BJ (cell line): ENCODE measurements around the gene CFAP92. TPM values are rescaled to one million over a fixed set of nuclear protein-coding genes. Genes with fewer than 3 reads are reported as not detected.

Experiments used
- CTCF ChIA-PET: fragments of 350-600 bp; formaldehyde crosslinking; extraction: SDS; loops from one replicate; lab custom pipeline; 2021; ENCODE audit warnings: antibody characterized with exemption, inconsistent platforms; lab: Yijun Ruan, JAX
- POLR2A ChIA-PET: fragments of 300-600 bp; sonication (Branson Sonifier 250); formaldehyde crosslinking; extraction: SDS; loops from one replicate; lab custom pipeline; 2021; ENCODE audit warnings: antibody characterized with exemption; lab: Charles Lee
- DNase-seq: peaks from one replicate; pipeline ENCODE4 v3.0.0-alpha.2; 2011; ENCODE audit warnings: low read depth
- H3K27me3 ChIP-seq: 2 replicates; pipeline ENCODE4 v1.6.0; 2011; ENCODE audit warnings: low read length; ENCODE audit not compliant: control insufficient read depth, insufficient read depth
- H3K36me3 ChIP-seq: 2 replicates; pipeline ENCODE4 v1.5.1; 2011; ENCODE audit warnings: low read length; ENCODE audit not compliant: control insufficient read depth, insufficient read depth
- H3K4me3 ChIP-seq: 2 replicates; pipeline ENCODE4 v1.5.1; 2011; ENCODE audit warnings: low read depth, mild to moderate bottlenecking, control low read depth, low read length
- CTCF ChIP-seq: IDR thresholded peaks from 2 replicates; pipeline ENCODE4 v1.5.1; 2011; ENCODE audit warnings: low read depth, mild to moderate bottlenecking, control low read depth, inconsistent platforms, low read length, moderate library complexity; ENCODE audit not compliant: insufficient read depth
- polyA plus RNA-seq: library from polyadenylated mRNA; depleted of rRNA; stranded (reverse); fragments of >200 nt; gene quantifications from 2 replicates; pipeline ENCODE4 v1.2.3, GENCODE V29; 2011

The CFAP92 gene
- polyA plus RNA-seq, 1 experiment: not detected

DNA sequence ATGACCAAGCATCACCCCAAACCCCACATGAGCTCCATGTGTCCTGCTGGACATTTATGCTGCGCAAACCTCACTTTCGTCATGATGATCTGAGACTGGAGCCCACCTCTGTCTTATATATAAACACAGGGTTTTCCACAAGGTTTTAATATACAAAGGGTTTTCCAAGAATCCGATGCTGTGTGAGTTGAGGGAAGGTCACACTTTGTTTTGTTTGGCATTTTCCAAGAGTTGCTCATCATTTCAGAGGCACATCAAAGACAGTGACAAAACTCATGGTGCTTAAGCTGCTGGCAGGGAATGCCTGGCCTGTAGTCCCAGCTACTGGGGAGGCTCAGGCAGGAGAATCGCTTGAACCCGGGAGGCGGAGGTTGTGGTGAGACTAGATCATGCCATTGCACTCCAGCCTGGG is 27.3 kb upstream of the CFAP92 start:
- TF ChIP-seq CTCF: no peak
- ChIA-PET CTCF (interaction anchor here (0.7 to 1.3 kb wide), 2 partner anchors 17 to 31 kb away, joined by 4 to 5 read pairs; no protein-coding TSS in a partner anchor), POLR2A (no interaction called here)
- no peak for DNase-seq
- no peaks in the 10 kb centered on the region for H3K36me3 ChIP-seq
- peaks cover 33% of the 10 kb centered on the region for H3K27me3 ChIP-seq
- no peak overlapping the region for H3K4me3 ChIP-seq

DNA sequence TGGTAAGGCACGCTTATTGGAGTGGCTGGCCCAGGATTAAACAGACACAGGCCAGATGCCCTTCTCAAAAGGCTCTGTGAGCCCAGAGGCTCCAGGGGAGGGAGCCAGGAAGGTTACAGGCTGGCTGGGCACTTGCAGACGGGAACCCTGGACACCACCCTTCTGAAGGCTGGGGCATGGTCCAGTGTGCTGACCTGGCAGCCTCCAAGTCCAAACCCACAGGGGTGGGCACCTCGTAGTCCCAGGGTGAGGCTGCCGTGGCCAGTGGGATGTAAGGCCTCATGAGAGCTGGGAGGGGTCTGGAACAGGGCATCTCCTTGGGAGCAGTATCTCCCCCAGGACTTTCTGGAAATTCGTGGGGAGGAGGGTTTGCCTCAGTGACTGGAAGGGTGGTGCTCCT is 26.8 kb upstream of the CFAP92 start:
- H3K36me3 ChIP-seq: no peaks in the 10 kb centered on the region
- no peak overlapping the region for H3K4me3 ChIP-seq
- ChIA-PET CTCF (interaction anchor here (0.7 to 1.3 kb wide), 2 partner anchors 16 to 31 kb away, joined by 4 to 5 read pairs; no protein-coding TSS in a partner anchor), POLR2A (no interaction called here)
- H3K27me3 ChIP-seq: peaks cover 33% of the 10 kb centered on the region
- TF ChIP-seq CTCF: no peak
- DNase-seq: no peak

DNA sequence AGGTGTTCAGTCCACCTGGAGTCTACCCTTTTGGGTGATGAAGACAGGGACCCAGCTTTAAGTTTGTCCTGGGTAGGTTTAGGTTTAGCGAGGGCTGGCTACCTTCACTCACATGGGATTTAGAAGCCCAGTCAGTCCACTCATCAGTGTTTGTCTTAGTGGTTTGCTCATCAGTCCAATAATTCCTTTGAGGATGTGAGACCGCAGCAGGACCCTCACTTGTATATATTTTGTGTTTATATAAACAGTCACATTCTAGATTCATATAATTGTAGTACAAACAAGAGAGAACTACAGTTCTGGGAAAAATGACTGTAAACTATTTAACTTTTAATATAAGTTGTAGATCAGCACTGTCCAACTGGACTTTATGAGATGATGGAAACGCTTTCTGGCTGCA is 25.4 kb upstream of the CFAP92 start:
- CTCF ChIA-PET: interaction anchor here (0.6 to 1.0 kb wide), 2 partner anchors 12 to 142 kb away, joined by 3 read pairs; no protein-coding TSS in a partner anchor
- POLR2A ChIA-PET: no interaction called here
- H3K4me3 ChIP-seq: no peak overlapping the region

DNA sequence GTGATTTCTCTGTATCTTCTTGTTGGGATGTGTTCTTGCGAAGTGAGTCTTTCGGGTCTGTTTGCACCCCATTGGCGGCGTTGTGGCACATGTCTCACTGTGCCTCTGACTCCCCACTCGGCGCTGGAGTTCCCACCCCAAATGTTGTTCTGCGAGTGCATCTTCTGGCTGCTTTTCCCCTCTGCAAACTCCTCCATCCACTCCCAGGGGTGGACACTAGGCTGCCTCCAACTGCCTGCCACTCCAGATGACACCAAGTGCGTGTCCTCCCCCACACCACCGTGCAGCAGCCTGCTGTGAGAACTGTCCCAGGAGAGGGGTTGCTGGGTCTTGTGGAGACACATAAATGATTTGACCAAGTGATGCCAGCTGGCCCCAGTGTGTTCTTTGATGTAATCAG is 24.9 kb upstream of the CFAP92 start:
- H3K4me3 ChIP-seq: no peak overlapping the region
- no peaks in the 10 kb centered on the region for H3K36me3 ChIP-seq
- H3K27me3 ChIP-seq: peaks cover 18% of the 10 kb centered on the region
- no peak for DNase-seq
- ChIA-PET POLR2A (no interaction called here), CTCF (interaction anchor here (0.6 kb wide), 1 partner anchor 143 kb away, joined by 3 read pairs; no protein-coding TSS in a partner anchor)
- no peak for TF ChIP-seq CTCF

More for the DNA sequence above, 25.4 kb upstream of the CFAP92 start:
- Histone ChIP-seq H3K36me3 (no peaks in the 10 kb centered on the region), H3K27me3 (peaks cover 21% of the 10 kb centered on the region)
- no peak for TF ChIP-seq CTCF
- DNase-seq: no peak

GRCh38 chr3:129018271-129018670 is 24.4 kb upstream of the CFAP92 start:
- H3K27me3 ChIP-seq: peaks cover 17% of the 10 kb centered on the region
- H3K36me3 ChIP-seq: no peaks in the 10 kb centered on the region
- CTCF ChIA-PET: no interaction called here
- no peak overlapping the region for H3K4me3 ChIP-seq
- DNase-seq: no peak
- POLR2A ChIA-PET: no interaction called here
- no peak for TF ChIP-seq CTCF
